Spleen (tissue), 11 donors: ENCODE measurements around the gene ADCY4. TPM values are rescaled to one million over a fixed set of nuclear protein-coding genes. Genes with fewer than 3 reads are reported as not detected.

Source experiments
- DNase-seq: peaks from one replicate; pipeline ENCODE4 v3.0.0-alpha.2; 2020
- H3K27ac ChIP-seq, 8 donors: fragments of 200-600 bp; sonication (generic) in 7 of 8; 1 replicate in 4 of 8; 2 replicates in 4 of 8; pipeline versions ENCODE4 v1.5.0 to v1.8.0; 2016 to 2021; ENCODE audit warnings: inconsistent platforms in 4 of 8, mild to moderate bottlenecking in 4 of 8, moderate library complexity in 1 of 8
- H3K27me3 ChIP-seq, 7 donors: fragments of 200-600 bp; sonication (generic) in 6 of 7; replicated peaks in 1 of 7; 1 replicate in 4 of 7; 2 replicates in 3 of 7; pipeline versions ENCODE4 v1.5.0 to v1.8.0; 2016 to 2021; ENCODE audit warnings: inconsistent platforms in 3 of 7, mild to moderate bottlenecking in 1 of 7
- H3K36me3 ChIP-seq, 6 donors: fragments of 200-600 bp; sonication (generic) in 5 of 6; 1 replicate in 4 of 6; 2 replicates in 2 of 6; pipeline versions ENCODE4 v1.5.0 to v1.8.0; 2016 to 2021; ENCODE audit warnings: inconsistent platforms in 2 of 6
- H3K4me1 ChIP-seq, 6 donors: fragments of 200-600 bp; sonication (generic) in 5 of 6; 1 replicate in 3 of 6; 2 replicates in 3 of 6; pipeline versions ENCODE4 v1.5.0 to v1.8.0; 2016 to 2021; ENCODE audit warnings: inconsistent platforms in 3 of 6
- H3K4me3 ChIP-seq, 8 donors: fragments of 200-600 bp; sonication (generic) in 7 of 8; 1 replicate in 4 of 8; 2 replicates in 4 of 8; pipeline versions ENCODE4 v1.5.0 to v1.8.0; 2016 to 2021; ENCODE audit warnings: inconsistent platforms in 4 of 8, mild to moderate bottlenecking in 4 of 8, moderate library complexity in 2 of 8
- H3K9me3 ChIP-seq, 8 donors: fragments of 200-600 bp; sonication (generic) in 7 of 8; 1 replicate in 4 of 8; 2 replicates in 4 of 8; pipeline versions ENCODE4 v1.5.0 to v1.8.0; 2016 to 2021; ENCODE audit warnings: inconsistent platforms in 4 of 8
- POLR2A ChIP-seq, 3 donors: fragments of 450-650 bp; IDR thresholded peaks; one replicate each; pipeline ENCODE4 v1.5.1; 2017; ENCODE audit warnings: antibody characterized with exemption in 3 of 3, mild to moderate bottlenecking in 1 of 3
- POLR2AphosphoS5 ChIP-seq, 3 donors: sonication (generic); formaldehyde crosslinking; IDR thresholded peaks; one replicate each; pipeline ENCODE4 v1.5.1; 2017; ENCODE audit warnings: antibody characterized with exemption in 3 of 3
- WGBS, 5 donors: extraction: QIAGEN DNeasy Blood & Tissue Kit in 3 of 5; methylation state at CpG; one replicate each; pipeline versions ENCODE4 v1.1.5 to v1.1.7; 2013 to 2018; 5-methylcytosine and 5-hydroxymethylcytosine counted together
- intact Hi-C: fragments of 100-400 bp; cut with DNase I; formaldehyde crosslinking; loops from one replicate; pipeline ENCODE4 v1.15.0; 2023; ENCODE audit warnings: low total_unique reads
- polyA plus RNA-seq, 3 donors: library from polyadenylated mRNA; stranded (reverse); fragments of 200-250 nt; gene quantifications; one replicate each; pipeline ENCODE4 v1.2.1, GENCODE V29; 2013
- total RNA-seq, 7 donors: library from RNA; depleted of rRNA in 3 of 7; stranded (reverse); fragments of >200 nt in 3 of 7; fragmentation: NEBNext Ultra II Directional in 4 of 7; extraction: Animal tissue kit (Norgen Biotek cat#: 25700) in 4 of 7; gene quantifications; one replicate each; pipeline versions ENCODE4 v1.1.0 to v1.2.1, GENCODE V29; 2016 to 2021
- TF ChIP-seq, protein P1 (sequence below), 11 experiments: fragments of 200-600 bp in 7 of 11; fragments of 450-650 bp in 4 of 11; sonication (generic) in 4 of 11; IDR thresholded peaks in 8 of 11; conservative IDR thresholded peaks in 3 of 11; 1 replicate in 7 of 11; 2 replicates in 4 of 11; pipeline versions ENCODE4 v1.4.0 to v1.8.0; 2016 to 2021; ENCODE audit warnings: antibody characterized with exemption in 11 of 11, inconsistent platforms in 4 of 11, mild to moderate bottlenecking in 1 of 11
- donor health status: healthy with polysubstance abuse.
- donor health status: DM: no; HTN: no; CAD: no; lungs with moderate emphysema.
- donor health status: DM: no; HTN: no; CAD: no.
- donor health status: Bipolar disorder and iron deficiency.
- donor health status: healthy.
- donor health status: DM: no; HTN: no; CAD: no.
- donor health status: DM: yes; HTN: yes; CAD: no.

Gene ADCY4
- total and polyA plus RNA-seq, 10 donors: 13.0 to 114 (median 56.7) TPM

DNA sequence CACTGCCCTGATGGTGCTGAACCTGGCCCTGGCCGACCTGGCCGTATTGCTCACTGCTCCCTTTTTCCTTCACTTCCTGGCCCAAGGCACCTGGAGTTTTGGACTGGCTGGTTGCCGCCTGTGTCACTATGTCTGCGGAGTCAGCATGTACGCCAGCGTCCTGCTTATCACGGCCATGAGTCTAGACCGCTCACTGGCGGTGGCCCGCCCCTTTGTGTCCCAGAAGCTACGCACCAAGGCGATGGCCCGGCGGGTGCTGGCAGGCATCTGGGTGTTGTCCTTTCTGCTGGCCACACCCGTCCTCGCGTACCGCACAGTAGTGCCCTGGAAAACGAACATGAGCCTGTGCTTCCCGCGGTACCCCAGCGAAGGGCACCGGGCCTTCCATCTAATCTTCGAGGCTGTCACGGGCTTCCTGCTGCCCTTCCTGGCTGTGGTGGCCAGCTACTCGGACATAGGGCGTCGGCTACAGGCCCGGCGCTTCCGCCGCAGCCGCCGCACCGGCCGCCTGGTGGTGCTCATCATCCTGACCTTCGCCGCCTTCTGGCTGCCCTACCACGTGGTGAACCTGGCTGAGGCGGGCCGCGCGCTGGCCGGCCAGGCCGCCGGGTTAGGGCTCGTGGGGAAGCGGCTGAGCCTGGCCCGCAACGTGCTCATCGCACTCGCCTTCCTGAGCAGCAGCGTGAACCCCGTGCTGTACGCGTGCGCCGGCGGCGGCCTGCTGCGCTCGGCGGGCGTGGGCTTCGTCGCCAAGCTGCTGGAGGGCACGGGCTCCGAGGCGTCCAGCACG lies 18.9 kb downstream of the ADCY4 start:
- Histone ChIP-seq H3K4me1 (peaks cover 36 to 86% (median 64%) of the 10 kb centered on the region in 6 donors), H3K27me3 (no peaks in the 10 kb centered on the region), H3K36me3 (peaks cover 0 to 44% (median 2%) of the 10 kb centered on the region in 6 donors), H3K4me3 (peak overlapping the region in 4 of 8 donors; percentile 15 to 87 (median 24)), H3K27ac (peak overlapping the region; percentile 91 to 98 (median 96)), H3K9me3 (no peaks in the 10 kb centered on the region)
- WGBS, 5 donors: 56 to 90% (median 67%) methylated on average over 51 to 70 of the region's 70 CpGs
- TF ChIP-seq, protein P1, sequence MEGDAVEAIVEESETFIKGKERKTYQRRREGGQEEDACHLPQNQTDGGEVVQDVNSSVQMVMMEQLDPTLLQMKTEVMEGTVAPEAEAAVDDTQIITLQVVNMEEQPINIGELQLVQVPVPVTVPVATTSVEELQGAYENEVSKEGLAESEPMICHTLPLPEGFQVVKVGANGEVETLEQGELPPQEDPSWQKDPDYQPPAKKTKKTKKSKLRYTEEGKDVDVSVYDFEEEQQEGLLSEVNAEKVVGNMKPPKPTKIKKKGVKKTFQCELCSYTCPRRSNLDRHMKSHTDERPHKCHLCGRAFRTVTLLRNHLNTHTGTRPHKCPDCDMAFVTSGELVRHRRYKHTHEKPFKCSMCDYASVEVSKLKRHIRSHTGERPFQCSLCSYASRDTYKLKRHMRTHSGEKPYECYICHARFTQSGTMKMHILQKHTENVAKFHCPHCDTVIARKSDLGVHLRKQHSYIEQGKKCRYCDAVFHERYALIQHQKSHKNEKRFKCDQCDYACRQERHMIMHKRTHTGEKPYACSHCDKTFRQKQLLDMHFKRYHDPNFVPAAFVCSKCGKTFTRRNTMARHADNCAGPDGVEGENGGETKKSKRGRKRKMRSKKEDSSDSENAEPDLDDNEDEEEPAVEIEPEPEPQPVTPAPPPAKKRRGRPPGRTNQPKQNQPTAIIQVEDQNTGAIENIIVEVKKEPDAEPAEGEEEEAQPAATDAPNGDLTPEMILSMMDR (IDR thresholded peaks at IDR 0.05 in 8 of 11, conservative IDR thresholded peaks at IDR 0.05 in 3 of 11): peak in 7 of 11 experiments; percentile 11 to 57 (median 41)
- no peak for TF ChIP-seq POLR2A (IDR thresholded peaks at IDR 0.05)
- peak; percentile 83 to 91 (median 87) for TF ChIP-seq POLR2AphosphoS5 (IDR thresholded peaks at IDR 0.05)
- DNase-seq: peak; percentile 93
- intact Hi-C loops: no loop called here

DNA sequence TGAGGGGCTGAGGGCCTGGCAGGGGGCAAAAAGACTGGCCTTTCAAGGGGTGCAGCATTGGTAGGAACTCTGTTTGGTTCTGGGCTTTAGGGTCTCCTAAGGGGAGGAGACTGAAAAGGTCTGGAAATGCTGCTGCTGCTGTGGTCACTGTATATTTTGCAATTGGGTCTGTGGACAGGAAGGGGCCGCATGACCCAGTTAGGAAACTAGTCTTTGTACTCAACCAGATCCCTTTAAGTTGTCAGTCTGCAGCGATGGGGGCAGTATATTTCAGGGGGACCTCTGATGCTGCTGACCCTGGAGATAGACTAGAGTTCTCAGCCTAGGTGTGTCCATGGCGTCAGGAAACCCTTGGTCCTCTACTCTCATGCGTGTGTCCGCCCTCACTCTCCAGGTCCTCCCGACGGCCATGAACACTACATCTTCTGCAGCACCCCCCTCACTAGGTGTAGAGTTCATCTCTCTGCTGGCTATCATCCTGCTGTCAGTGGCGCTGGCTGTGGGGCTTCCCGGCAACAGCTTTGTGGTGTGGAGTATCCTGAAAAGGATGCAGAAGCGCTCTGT lies 19.5 kb downstream of the ADCY4 start:
- Histone ChIP-seq H3K4me1 (peaks cover 38 to 92% (median 70%) of the 10 kb centered on the region in 6 donors), H3K27ac (peak overlapping the region; percentile 91 to 98 (median 96))

DNA sequence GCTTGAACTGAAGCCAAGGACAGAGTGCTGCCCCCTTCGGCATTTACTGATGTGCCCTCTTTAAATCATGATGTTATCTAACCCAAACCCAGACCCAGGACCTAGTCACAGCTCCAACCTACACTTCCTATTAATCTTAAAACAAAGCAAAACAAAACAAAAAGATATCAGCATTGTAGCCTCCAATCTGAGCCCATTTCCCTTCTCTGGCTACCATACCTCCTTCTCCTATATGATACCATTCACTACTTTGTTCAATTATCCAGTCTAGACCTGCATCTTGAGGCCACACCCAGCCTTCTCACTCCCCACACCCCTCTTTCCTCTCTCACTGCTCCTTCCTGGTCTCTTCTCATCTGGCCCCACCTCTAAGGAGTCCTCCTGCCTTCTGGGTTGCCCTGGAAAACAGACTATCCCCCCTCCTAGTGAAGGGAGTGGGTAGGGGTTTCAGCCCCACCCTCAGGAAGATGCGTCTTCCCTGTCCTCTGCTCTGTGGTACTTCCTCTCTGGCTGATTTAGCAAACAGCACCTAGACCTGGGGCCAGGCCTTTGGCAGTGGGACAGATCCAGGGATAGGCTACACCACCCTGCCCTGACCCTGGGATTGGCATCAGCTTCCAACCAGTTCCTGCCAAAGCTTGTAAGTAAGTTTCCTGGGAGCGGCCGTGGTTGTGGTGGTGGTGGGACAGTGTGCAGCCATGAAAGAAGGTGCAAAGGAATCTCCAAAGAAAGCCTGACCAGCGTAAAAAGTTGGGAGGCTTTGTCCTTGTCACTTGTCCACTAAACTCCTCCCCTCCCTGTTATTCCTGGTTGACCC lies 20.3 kb downstream of the ADCY4 start:
- TF ChIP-seq POLR2A (IDR thresholded peaks at IDR 0.05) (no peak), POLR2AphosphoS5 (IDR thresholded peaks at IDR 0.05) (peak in 2 of 3 donors; percentile 18 to 37)
- TF ChIP-seq, protein P1 (IDR thresholded peaks at IDR 0.05 in 8 of 11, conservative IDR thresholded peaks at IDR 0.05 in 3 of 11): no peak
- WGBS, 5 donors: 45 to 68% (median 59%) methylated on average over 5 of the region's 5 CpGs
- peaks cover 0 to 40% (median 0%) of the 10 kb centered on the region in 6 donors for H3K36me3 ChIP-seq
- H3K4me1 ChIP-seq: peaks cover 45 to 100% (median 77%) of the 10 kb centered on the region in 6 donors
- intact Hi-C loops: no loop called here
- no peaks in the 10 kb centered on the region for H3K9me3 ChIP-seq
- DNase-seq: no peak
- no peaks in the 10 kb centered on the region for H3K27me3 ChIP-seq
- peak overlapping the region; percentile 91 to 98 (median 96) for H3K27ac ChIP-seq
- peak overlapping the region in 4 of 8 donors; percentile 15 to 87 (median 24) for H3K4me3 ChIP-seq

More for the DNA sequence above, 19.5 kb downstream of the ADCY4 start:
- no peak for DNase-seq
- H3K9me3 ChIP-seq: no peaks in the 10 kb centered on the region
- TF ChIP-seq POLR2AphosphoS5 (IDR thresholded peaks at IDR 0.05): no peak
- intact Hi-C loops: no loop called here
- no peaks in the 10 kb centered on the region for H3K27me3 ChIP-seq
- peak overlapping the region in 4 of 8 donors; percentile 15 to 87 (median 24) for H3K4me3 ChIP-seq
- peaks cover 0 to 41% (median 0%) of the 10 kb centered on the region in 6 donors for H3K36me3 ChIP-seq
- WGBS, 5 donors: 50 to 79% (median 62%) methylated on average over 9 to 10 of the region's 10 CpGs

DNA sequence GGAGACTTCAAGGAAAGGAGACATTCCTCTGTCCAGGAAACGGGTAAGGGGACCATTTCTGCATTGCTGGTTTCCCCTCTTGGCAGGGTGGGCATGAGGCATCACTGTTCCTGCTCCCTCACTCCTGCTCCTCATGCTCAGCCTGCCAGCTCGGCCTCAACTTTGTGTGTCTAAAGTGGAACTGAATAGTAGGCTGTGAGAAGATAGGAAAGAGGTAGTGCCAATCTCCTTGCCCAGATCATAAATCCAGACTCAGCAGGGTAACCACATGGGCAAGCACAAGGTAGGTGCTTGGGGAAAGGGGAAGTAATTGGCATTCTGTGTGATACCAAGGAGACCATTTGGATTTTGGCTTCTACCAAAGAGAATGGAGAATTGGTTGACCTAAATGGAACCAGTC lies 21.0 kb downstream of the ADCY4 start:
- intact Hi-C loops: no loop called here
- Histone ChIP-seq H3K9me3 (no peaks in the 10 kb centered on the region), H3K36me3 (peaks cover 0 to 40% (median 0%) of the 10 kb centered on the region in 6 donors), H3K27ac (peak overlapping the region; percentile 91 to 98 (median 96)), H3K4me3 (peak overlapping the region in 2 of 8 donors; percentile 9 to 87), H3K27me3 (no peaks in the 10 kb centered on the region), H3K4me1 (peaks cover 47 to 100% (median 84%) of the 10 kb centered on the region in 6 donors)
- 20 to 53% (median 31%) methylated on average over 2 of the region's 2 CpGs for WGBS, 5 donors
- peak; percentile 75 for DNase-seq
- TF ChIP-seq POLR2A (IDR thresholded peaks at IDR 0.05) (no peak), POLR2AphosphoS5 (IDR thresholded peaks at IDR 0.05) (peak in 1 of 3 donors; percentile 40)
- TF ChIP-seq, protein P1 (IDR thresholded peaks at IDR 0.05 in 8 of 11, conservative IDR thresholded peaks at IDR 0.05 in 3 of 11): no peak
